HG02571 (cell line): Measurements from ENCODE around the gene BCAR1.
"Not testable (repeated sequence)": the region's sequence is repeated elsewhere in the genome, so short reads cannot be mapped to it uniquely, and the experiment has no call there.

ENCODE experiments used
- ATAC-seq: cut with Tn5 transposase; IDR thresholded peaks from one replicate; pipeline ENCODE4 v1.9.1; 2021; ENCODE audit warnings: mild to moderate bottlenecking, moderate library complexity; ENCODE audit not compliant: unreplicated experiment

Gene BCAR1

DNA sequence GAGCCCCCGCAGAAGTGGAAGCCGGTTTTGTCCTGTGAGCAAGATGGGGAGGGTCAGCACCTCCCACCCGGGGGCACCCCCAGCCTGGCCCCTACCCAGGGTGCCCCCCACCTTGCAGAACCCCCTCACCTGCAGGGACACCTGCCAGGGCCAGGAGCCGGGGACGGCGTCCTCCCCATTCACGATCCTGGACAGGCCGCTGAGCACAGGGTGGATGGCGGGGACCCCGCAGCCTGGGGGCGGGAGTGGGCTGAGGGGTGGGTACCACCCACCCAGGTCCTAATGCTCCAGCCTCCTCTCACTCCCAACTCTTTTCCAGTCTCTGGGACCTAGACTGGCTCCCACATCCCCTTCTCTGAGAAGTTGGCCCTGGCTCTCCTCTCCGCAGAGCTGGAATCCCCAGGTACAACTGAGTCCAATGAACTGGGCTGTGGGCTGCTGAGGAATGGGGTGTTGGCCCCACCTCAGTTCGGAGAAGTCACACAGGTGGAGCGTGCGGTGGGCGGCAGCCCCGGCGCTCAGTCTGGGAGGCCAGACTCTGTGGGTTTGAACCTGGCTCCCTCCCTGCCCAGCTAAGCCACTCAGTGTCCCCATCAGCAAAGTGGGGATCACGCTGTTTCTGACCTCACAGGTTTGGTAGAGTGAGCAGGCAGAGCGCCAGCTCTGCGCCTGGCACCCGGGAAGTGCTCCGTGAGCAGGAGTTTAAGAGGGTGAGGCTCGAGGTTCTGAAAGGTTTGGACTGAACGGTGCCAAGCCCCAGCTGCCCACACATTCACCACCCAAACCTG is 45.3 kb downstream of the BCAR1 start:
- not testable (repeated sequence) for ATAC-seq

DNA sequence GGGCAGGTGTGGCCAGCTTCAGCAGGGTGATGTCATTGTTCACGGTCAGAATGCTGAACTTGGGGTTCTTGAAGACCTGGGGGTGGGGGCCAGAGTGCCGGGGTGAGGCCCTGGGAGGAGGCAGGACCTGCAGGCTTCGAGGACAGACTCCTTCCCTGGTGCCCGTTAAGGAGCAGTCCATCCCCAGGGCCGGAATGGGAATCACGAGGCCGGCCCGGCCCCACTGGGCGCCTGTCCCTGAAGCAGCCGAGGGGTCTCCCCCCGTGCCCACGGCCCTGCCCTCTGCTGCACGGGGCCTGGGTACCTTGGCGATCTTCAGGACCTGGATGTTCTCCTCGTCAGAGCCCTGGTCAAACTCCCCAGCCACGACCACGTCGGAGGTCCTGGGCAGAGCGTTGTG is 46.0 kb downstream of the BCAR1 start:
- ATAC-seq: not testable (repeated sequence)

DNA sequence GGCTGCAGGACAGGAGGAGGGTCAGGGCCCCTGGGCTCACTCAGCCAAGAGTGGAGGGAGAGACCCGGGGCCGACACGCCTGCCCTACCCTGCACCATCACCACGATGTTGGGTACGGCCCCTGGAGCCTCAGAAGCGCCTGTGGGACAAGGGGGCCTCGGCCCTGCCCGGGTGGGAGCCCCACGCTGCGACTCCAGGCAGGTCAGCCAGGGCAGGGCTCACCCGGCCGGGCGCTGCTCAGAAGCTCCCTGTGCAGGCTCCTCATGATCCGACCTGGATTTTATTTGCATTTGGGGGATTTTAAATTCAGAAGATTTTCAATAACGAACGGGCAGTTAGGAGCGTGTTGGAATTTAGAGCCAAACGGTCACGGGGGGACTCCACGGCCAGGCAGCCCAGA is 46.5 kb downstream of the BCAR1 start:
- not testable (repeated sequence) for ATAC-seq

DNA sequence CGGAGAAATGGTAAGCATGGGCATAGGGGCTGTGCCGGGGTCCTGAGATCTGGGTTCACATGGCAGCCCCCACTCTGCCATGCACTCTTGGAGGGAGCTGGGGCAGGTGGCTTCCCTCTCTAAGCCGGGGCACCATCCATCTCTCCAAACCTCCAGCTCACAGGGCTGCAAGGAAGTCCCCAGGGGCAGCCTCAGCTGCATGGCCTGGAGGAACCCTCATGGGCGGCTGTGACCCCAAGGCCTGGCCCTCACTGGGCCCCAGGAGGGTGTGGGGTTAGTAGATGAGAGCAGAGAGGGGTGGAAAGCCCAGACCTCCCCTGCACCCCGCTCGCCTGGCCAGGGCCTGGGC is 47.0 kb downstream of the BCAR1 start:
- ATAC-seq: no peak

DNA sequence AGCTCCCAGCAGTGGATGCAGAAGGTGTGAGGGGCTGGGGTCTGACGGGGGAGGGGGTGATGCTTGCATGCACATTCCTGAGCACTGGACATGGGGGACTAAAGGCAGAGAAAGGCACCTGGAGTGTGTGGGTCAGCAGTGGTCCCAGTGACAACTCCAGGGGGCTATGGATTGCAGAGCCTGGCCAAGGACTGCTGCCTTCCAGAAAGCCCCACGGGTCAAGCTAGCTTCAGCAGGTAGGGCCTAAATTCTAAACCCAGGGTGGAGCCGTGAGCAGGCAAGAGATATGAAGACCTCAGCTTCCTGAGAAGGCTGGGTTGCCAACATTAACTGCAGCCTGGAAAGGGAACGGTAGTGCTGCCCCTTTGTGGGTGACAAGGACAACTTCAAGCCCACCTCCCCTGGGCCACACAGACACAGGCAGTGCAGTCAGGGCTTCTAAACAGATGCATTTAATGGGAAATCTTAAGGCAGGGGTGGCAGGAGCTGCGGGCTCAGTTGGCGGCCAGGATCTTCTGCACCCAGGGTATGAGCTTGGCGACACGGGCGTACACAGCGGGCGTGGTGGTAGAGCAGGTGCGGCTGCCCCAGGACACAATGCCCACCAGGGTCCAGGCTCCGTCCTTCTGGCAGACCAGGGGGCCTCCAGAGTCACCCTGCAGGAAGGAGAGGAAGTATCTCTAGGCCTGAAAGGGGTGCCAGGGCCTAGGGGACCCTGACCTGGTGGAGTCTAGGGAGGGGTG is 47.6 kb downstream of the BCAR1 start:
- no peak for ATAC-seq

DNA sequence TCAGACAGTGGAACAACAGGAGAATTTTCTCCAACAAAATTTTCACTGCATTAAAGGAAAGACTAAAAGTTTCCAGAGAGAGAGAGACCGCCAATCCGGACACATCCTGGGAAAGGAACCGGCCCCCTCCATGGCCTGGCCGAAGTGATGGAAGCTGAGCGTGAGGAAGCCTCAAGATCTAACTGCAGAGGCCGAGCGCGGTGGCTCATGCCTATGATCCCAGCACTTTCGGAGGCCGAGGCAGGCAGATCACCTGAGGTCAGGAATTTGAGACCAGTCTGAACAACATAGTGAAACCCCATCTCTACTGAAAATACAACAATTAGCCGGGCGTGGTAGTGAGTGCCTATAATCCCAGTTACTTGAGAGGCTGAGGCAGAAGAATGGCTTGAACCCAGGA is 48.3 kb downstream of the BCAR1 start:
- ATAC-seq: no peak

DNA sequence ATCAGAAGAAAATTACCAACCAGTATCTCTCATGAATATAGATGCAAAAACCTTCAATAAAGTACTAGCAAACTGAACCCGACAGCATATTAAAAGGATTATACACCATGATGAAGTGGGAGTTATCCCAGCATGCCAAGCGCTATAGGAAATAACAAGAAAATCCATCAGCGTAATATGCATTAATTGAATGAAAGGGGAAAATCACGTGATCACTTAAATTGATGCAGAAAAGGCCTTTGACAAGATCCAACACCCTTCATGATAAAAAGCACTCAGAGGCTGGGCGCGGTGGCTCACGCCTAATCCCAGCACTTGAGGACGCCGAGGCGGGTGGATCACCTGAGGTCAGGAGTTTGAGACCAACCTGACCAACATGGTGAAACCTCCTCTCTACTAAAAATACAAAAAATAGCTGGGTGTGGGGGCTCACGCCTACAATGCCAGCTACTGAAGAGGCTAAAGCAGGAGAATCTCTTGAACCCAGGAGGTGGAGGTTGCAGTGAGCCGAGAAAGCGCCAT is 49.3 kb downstream of the BCAR1 start:
- ATAC-seq: no peak

DNA sequence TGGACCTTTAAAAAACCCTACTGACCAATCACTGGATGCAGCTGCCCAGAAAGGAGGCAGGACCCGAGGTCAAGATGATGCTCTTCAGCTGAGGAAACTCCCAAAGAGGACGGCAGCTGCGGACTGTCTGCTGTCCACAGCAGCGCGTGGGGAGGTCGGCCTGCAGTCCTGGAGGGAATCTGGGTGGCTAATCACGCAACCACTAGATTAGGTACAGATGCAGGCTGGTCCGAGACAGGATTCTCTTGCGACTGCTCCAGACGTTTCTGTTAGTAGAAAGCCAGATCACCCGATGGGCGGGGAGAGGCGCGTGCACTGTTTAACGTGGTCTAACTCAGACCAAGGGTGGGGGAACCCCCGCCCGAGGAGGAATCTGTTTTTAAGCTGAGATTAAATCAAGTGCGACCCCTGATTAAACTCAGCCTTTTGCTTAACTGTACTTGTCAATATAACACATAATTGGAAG is 53.3 kb downstream of the BCAR1 start:
- ATAC-seq: no peak

DNA sequence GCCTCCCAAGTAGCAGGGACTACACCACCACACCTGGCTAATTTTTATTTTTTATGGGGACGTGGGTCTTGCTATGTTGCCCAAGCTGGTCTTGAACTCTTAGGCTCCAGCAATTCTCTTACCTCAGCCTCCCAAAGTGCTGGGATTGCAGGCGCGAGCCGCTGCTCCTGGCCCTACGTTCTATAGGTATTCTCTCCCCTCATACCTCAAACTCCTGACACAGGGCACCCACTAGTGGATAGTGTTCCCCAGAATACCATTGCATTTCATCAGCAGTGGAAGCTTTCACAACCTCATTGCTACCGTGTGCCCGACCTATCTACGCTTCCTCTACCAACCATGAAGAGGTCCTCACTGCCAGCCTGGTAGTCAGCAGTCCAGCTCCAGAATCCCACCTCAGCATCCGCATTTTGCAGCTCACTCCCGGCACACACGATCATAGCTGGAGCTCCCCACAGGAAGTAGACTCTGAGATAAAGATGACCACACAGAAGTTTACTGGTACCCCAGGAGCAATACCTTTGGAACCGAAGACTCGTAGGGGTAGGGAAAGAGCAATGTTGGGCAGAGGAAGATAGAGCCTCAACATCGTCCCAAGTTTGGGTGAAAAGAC is 53.8 kb downstream of the BCAR1 start:
- ATAC-seq: no peak

DNA sequence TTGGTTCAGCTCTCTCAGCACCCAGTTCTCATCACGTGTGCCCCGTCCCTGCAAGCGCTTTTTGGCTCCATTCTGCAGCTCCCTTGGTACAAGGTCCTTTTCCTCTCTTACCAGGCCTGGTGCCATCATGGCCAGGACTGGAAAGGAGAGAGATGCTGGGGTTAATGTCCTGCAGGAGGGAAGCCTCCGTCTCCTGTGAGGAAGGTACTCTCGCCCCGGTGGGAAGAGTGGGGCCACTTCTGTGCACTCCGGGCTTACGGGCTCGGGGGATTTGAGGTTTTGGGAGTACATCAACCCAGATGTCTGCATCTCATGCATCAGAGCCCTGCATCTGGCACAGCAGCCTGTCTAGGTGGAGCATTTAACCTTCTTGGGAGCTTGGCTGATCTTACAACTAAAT is 54.6 kb downstream of the BCAR1 start:
- no peak for ATAC-seq

DNA sequence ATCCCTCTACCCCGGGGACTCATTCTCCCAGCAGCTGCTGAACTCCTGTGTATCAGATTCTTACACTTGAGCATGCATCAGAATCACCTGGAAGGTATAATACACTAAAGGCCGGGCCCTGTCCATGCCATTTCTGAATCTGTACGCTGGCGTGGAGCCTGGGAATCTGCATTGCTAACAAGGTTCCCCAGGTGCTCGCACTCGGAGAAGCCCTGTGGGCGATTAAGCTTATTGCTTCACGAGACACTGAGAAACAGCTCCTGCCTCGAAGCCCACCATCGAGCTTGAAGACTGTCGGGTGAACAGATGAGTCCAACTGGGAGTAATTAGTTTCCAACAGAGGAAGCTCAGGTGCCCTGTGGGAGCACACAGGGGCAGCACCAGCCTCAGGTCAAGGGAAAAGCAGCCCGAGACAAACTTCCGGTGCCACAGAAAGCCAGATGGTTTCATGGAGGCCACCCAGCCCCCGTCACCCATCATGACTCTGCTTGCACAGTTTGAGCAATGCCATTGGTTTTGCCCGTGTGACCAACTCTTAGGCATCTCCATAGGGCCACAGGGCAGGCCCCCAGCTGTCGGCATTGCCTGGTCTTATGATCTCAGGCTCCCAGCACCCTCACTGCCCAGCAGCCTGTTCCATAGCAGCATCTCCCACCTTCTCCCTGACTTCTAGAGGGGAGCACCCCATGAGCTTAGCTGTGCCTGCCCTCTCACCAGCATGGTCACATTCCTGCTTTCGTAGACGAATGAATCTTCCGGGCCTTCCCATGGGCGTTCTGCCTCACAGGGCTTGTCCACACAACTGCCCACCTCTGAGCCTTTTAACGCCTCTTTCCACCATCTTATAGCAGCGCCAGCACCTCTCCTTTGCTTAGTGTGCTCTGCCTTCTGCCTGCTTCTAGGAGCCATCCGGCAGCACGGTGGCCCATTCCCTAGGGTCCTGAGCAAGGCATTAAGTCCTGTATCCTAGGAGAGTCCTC is 55.3 kb downstream of the BCAR1 start:
- no peak for ATAC-seq

DNA sequence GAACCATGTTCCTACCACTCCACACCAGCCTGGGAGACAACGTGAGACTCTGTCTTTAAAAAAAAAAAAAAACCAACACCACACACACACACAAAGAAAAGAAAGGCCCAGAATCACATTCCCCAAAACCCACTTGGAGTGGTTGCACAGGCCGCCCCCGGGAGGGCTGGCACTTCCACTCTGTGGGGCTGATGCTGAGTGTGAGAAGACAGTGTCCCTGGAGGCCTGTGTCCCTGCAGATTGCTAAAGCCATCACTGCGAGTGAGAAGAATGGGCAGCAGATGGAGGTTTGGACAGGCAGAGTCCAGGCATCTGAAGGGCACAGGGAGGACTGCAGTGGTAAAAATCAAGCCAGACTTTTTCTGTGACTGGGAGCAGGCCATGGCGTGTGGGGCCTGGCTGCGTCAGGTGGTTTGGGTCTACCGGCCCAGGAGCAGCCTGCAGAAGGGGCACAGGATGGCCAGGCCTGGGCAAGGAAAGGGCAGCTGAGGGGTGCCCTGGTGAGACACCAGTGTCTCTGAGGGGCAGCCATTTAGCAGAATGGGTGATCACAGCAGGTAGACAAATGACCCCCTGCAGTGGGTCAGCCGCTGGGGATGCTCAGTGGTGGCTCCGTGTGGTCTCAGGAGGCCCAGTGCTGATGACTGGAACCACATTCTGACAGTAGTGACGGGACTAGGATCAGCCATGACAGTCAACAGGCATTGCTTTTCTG is 57.5 kb downstream of the BCAR1 start:
- ATAC-seq: no peak

DNA sequence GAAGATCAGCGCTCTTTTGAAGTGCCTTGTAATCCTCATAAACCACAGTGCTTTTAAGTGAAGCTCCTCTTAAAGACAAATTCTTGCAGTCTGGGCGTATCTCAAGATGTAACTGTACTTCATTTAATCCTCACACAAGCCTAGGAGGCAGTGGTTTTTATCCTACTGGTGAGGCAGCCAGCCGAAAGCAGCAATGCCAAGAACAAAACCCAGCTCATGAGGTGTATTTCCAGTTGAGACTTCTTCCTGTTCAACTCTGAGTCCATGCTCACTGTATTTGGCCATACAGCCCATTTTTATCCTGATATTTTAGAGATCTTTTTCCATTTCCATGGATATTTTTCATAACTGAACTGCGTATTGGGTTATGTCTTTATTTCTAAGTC is 58.2 kb downstream of the BCAR1 start:
- ATAC-seq: no peak

DNA sequence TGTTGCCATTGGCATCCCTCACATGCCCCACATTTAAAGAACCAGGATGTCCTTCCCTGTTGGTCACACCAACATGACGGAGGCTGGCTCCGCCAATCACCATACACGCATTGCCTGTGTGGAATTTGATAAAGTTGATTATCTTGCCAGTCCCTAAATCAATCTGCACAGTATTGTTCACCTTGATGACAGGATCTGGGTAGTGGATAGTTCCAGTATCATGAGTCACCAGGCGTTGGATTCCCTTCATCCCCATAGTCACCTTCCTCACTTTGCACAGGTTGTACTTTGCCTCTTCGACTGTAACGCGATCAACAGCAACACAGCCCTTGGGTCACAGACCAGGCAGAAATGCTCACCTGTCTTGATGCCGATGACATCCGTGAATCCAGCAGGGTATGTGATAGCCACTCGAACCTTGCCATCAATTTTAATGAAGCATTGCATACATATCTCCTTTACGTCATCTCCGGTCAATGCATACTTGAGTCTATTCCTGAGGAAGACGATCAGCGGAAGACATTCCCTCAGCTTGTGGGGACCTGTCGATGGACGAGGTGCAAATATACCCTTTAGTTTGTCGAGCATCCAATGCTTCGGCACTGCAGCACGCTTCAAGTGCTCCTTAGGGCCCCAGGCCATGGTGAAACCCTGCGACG is 58.7 kb downstream of the BCAR1 start:
- no peak for ATAC-seq

DNA sequence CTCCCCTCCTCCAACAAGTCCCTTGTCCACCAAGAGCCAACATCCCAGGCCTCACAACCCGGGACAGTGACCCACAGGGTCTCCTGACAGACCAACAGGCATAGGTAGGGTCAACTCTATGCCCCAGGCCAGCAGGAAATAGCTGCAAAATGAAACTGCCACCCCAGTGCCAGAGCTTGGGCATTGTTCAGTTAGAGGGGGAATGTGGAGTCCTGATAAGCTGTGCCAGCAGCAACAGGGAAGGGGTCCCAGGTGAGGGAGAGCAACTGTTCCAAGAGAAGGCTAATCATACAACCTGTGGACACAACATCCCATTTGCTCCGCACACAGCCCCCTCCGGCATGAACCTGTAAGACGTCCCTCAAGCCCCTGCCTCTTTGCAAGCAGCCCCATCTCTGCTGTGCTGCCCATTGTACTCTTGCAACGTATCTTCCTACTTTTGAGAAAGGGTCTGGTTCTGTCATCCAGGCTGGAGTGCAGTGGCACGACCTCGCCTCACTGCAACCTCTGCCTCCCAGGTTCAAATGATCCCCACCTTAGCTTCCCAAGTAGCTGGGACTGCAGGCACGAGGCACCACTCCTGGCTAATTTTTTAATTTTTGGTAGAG is 61.7 kb downstream of the BCAR1 start:
- ATAC-seq: no peak

DNA sequence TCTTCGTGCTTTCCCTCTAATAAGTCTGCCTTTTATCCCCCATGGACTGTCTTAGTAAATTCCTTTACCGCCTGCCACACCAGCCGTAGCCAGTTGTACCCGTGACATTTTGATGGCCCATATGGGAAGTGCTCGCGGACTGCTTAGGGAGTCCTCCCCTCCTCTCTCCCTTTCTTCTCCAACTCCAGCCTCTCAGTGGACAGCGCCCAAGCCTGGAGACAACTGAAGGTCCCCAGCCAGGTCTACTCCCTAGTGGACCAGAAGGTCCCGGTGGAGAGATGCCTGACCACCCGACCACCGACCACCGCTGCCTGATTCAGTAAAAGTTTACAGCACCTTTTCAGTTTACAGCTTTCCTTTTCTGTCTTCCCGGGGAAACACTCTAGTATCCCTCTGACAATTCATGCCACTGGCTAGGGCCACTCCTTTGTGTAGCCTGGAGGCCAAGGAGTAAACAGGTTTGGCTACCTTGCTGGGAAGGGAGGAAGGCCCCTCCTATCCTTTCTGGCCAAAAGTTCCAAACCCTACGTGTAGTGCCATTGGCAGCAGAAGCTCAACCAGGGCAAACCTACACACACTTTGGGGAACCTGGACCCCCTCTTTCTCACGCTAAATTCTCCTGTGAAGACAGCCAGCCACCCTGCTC is 62.5 kb downstream of the BCAR1 start:
- ATAC-seq: no peak

DNA sequence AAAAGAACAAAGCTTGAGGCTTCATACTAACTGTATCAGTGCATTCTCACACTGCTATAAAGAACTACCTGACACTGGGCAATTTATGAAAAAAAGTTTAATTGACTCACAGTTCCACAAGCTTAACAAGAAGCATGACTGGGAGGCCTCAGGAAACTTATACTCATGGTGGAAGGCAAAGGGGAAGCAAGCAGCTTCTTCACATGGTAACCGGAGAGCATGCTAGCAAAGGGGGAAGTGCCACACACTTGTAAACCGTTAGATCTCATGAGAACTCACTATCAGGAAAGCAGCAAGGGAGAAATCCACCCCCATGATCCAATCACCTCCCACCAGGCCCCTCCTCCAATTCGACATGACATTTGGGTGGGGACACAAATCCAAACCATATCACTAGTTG is 69.8 kb downstream of the BCAR1 start:
- no peak for ATAC-seq

DNA sequence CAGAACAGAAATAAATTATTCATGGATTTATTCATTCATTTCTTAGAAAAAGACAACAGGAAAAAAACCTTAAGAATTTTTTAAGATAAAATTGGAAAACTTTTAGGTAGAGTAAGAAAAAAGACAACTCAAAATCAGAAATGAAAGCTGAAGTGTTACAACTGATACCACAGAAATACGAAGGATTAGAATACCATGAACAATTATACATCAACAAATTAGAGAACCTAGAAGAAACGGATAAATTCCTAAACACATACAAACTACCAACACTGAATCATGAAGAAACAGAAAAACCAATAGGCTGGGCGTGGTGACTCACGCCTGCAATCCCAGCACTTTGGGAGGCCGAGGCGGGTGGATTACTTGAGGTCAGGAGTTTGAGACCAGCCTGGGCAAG is 72.2 kb downstream of the BCAR1 start:
- no peak for ATAC-seq
